SHP77 (cell line): ENCODE measurements around the gene EPHB6.

Experiments used
- DNase-seq, 2 experiments: peaks; one replicate each; lab custom pipeline; 2025; lab: John Stamatoyannopoulos, UW

The EPHB6 gene

DNA sequence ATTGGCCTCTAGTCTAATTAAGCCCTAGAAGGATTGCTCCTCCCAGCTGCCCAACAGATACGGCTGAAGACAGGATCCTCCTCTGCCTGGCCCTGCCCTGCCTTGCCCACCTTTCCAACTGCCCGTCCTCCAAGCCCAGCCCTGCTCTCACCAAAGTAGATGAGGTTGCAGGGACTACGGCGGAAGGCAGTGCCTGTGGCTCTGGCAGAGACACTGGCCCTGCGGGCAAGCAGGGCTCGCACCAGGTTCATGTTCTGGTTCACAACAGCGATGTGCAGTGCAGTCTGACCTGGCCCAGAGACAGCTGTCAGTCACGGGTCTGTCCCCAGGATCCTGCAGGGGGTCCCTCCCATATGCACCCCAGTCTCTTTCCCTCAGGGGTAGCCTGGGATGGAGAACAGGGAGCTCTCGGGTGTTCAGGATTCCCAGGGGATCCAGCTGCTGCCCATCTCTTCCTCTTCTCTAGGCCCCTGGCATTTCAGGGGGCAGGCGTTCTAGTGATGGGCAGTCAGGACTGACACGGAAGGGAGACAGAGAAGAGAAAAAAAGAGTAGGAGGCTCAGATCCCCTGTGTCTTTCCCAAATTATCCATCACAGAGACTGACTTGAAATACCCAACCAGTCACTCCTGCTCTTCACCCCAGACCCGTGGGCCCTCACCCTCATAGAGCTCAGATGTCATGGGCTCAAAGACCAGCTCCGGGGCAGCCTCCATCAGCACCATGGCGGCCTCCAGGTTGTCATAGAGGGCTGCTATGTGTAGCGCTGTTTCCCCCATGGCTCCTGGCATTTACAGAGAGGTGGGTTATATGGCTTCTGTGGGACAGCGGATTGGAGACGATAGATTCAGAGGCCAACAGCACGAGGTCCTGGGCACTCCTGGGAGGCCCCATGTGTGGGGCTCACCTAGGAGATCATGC, 22.4 kb downstream of the EPHB6 start:
- no peak for DNase-seq

DNA sequence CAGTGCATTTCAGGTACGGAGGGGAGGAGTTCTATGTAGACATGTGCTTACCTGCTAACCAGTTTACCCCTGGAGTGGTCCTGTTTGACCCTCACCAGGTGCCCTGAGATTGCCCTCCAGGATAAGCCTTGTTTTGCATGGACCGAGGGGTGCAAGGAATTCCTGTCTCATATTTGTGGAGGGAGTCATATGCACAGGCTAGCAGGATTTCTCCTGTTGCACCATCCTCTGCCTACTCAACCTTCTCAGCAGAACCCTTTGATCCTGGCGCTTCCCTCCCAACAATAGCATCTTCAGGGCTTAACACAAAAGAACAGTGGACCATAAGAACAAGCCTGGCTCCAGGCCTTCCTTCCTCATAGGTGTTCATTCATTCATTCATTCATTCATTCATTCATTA, 23.4 kb downstream of the EPHB6 start:
- no peak for DNase-seq

DNA sequence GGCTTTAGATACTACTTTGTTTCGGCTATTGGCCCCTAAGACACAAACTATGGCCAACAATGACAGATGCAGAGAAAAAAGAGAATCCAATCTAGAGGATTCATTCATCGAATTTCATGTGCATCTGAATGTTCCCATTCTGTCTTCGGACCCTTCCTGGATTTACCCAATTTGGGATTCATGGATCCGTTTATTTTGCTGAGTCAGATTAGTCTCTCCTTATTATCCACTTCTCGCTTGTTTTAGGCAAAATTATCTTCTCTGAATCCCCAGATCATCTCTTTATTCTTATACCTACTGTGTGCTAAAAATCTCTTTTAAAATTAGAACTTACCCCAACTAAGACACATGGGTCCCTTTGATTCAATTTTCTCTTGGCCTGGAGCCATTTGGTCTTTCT, 24.2 kb downstream of the EPHB6 start:
- DNase-seq: no peak

DNA sequence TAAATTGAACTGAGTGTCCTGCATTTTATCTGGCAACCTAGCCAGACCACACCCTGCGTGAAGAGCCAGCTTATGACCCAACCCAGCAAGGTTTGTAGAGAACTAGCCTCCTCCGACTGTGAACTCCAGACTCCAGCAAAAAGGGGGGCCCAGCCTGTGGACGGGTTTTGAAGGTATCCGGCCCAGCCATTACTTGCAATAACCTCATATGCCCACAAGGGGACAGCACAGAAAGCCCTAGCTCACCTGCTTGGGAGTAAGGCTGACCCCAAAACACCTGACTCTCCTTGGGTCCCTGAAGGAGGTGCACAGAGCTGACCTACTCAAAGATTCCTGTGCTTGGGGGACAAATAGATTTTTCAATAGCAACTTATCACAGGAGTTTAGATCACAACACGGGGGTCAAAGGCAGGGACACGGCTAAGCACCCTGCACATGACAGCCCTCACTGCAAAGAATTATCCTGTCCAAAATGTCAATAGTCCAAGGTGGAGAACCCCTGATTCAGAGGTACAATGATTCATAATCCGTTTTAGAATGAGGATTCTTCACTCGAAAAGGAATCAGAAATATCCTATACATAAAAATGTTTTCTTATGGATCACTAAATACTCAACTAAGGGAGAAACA, 26.1 kb downstream of the EPHB6 start:
- DNase-seq: no peak

DNA sequence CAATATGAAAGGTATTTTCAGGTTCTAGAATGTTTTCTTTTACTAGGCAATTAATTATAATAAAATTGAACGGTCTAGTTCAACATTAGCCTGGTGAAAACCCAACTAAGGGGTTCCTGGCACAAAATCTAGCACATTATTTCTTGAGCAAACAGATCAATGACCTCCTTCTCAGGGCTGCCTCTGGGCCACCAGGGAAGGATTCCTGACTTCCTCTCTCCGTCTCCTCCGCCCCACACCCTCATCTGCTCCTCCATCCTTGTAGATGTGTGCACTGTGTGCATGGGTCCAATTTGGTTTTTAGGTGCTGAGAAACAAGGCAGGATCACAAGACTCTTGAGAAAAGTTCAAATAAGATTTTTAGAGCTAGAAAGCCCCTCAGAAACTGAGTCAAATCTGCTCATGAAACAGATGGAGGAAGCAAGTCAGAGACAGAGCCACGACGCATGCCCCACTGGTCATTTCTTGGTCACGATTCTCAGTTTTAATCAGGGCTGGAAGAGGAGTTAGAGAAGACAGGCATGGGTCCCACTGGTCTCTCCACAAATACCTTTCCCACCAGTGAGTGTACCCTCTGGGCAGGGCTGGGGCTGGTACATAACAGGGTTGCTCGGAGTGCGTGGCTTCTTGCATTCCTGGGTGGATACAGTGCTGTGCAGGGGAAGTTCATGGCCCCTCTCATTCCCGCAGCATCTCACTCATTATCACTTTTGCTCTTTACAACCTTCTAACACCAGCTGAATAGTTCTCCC, 26.9 kb downstream of the EPHB6 start:
- DNase-seq: no peak

DNA sequence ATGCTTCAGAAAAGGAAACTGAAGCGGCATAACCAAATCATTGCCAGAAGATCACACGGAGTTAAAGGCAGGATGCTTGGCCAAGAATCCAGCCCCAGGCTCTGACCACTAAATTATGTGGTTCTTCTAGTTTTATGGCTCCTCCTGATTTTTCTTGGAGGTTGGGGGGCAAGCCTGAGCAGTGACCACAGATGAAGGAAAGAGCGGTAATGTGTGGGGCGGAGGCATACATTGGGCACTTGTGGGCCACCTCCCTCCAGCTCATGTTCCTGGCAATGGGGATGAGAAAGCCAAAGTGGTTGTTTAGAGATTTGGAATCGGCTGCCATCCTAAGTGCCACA, 27.4 kb downstream of the EPHB6 start:
- DNase-seq: no peak

DNA sequence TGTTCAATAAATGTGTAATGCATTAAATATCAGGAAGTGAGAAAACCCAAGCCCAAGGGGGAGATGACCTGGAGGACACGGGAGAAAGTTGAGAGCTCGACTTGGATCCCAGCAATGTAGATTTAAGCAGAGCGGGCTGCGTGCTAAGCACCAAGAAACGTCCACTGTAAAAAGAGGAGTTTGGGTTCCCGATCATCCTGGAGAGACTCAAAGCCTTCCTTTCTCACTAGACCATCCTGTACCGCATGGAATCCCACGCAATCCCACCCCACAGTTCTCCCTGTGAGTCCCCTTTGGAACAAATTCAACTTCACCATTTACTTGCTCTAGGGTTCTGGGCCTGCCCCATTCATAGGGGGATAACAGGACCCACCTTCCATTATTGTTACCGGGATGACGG, 28.3 kb downstream of the EPHB6 start:
- no peak for DNase-seq

DNA sequence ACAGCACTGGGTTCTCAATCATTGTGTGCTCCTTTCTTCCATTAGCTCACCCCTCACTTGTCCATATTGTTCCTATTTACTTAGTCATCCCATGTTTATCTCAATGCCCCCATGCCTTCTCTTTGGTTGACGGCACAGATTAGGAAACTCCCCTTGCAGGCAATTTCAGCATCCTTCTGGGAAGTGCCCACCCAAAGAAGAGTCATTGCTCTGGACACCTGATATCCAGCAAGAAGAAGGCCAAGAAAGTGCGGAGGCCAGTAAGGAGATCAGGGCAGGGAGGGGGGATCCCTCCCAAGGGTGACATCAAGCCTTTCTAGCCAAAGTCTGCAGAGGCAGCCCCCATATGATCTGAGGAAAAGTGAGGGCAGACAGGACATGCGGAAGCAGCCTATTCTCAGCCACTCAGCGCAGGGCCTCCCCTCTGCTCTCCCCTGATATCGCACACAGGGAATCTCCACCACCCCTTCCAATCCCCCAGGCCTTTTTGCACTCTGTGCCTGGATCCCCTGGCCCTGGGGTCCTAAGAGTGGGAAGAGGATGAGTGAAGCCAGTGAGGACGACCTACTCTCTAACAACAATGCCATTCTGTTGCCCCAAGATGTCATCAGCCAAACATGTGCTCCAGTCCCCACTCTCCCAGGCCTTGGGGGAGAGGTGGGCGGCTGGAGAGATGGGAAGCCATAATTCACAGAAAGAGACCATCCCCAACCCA, 28.9 kb downstream of the EPHB6 start:
- no peak for DNase-seq

DNA sequence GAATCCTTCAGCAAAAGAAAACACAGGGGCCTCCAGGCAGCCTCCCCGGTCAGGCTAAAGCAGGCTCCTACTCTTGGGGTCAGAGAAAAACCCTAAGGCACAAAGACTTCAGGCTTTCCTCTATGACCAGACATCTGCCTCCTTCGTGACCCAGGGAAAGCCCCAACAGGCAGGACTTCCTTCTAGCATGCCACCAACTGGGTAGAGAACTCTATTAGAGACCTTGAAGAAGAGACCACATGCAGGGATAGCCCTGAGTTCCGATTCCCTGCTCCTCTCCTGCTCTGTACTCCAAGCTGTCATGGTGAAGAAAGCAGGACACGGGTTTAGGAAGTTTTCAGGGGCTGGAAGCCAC, 29.4 kb downstream of the EPHB6 start:
- no peak for DNase-seq

DNA sequence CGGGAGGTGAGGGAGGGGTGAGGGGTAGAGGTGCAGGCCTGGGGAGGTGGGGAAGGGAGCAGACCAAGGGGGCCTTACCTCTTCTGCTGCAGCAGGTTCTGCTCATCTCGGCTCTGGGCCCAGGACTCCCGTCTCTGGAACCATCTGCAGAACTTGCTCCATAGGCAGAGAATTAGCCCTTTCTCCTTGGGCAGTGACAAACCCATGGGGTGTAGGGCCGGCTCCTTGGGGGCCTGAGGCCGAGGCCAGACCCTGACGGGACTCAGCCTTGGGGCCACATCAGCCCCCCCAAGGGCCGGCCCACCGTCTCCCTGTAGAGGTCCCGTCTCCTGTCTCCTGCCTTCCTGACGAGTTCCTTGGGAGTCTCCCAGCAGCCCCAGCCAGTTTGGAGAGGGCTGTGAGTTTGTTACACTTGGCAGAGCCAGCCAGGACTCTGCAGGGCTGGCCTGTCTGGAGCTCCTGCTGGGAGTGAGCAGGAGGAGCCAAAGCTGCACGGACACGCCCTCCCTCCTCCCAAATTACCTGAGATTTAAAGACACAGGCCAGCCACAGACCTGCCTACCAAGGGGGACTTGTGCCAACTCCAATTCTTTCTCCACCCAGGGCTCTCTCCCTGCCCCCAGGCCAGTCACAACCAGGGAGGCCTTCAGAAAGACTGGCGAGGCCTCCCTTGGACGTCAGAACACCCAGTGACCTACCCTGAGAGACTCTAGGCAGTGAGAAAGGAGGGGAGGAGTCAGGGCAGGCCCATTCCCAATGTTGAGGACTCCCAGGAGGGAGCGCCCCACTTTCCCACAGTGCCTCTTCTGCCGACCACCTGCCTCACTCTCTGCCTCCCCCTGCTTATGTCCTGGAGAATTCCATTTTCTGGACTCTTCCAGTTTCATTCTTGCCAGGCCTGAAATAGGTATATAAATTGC, 30.7 kb downstream of the EPHB6 start, which contains the start of gene TRPV6:
Gene TRPV6, minus strand, starts transcription at position 435 of the 920 bp plus-strand sequence.
- no peak for DNase-seq

DNA sequence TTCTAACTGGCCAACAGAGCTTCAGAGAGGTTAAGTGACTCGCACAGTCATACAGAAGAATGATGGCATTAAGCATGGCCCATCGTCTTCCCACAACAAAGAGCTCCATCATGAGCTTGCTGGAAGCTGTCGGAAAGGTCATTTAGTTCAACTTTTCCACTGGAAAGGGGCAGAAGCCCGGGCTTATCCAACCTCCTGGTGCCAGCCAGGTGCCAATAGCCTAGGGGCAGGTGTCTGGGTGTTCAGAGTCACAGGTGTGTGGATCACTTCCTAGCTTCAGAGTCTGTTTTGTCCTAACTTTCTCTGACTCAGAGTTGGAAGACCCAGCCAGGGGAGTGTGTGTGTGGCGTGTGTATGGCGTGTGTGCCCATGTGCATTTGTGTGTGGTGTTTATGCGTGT, 32.0 kb downstream of the EPHB6 start:
- no peak for DNase-seq

DNA sequence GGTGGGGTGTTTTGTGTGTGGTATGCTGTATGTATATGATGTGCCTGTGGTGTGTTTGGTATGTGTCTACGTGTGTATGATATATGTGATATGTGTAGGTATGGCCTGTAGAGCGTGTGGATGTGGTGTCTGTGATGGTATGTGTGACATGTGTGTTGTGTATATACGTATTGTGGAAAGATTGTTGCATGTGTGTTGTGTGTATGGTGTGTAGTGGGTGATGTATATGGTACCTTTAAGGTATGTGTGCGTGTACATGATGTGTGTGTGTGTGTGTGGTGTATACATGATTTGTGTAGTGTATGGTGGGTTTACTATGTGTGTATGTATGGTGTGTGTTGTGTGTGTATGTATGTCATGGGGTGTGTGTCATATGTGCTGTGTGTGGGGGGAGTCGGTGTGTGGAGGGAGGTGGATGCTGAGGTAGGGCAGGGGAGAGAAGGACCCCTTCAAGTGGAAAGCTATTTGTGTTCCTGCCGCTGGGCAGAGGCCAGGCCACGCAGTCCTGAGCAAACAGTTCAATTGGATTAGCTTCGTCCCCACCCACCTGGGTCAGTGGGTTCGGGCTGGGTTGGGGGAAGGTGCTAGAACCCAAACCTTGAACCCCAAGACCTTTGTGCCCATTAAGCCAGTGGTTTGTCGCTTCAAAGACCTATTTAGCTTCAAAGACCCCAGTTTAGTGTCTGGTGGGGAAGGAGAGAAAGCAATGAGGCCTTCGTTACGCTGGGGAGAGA, 32.6 kb downstream of the EPHB6 start:
- no peak for DNase-seq

DNA sequence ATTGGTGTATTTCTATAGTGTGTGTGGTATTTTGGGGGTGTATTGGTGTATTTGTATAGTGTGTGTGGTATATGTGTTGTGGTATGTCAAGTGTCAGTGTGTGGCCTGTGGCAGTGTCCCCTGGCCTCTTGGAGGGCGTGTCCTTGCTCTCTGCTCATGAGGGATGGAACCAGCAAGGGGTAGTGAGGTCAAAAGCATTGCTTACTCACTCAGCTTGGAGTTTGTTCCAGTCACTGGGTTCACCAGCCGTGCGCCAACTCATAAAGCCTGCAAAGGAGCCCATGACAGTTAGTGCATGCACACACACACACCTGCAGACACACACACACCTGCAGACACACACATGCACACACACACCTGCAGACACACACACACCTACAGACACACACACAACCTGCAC, 34.9 kb downstream of the EPHB6 start:
- DNase-seq: no peak

DNA sequence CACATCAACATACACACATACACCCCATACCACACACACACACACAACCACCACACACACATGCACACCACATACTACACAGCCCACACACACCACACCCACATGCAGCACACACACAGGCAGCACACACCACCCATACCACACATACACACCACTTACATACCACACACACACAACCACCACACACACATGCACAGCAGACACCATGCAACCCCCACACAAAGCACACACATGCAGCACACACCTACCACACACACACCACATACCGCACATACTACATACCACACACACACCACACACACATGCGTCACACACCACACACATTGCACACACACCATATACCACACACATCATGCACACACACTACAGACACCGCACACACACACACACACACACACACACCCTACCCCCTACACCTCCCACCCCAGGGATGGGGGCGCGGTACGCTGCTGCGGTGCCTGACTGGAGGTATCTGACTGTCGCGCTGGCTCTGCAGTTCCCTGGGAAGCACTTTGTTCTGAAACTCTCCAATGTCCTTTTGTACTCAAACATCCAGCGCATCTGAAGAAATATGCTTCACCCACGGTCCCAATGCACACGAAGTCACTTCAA, 36.1 kb downstream of the EPHB6 start:
- no peak for DNase-seq

DNA sequence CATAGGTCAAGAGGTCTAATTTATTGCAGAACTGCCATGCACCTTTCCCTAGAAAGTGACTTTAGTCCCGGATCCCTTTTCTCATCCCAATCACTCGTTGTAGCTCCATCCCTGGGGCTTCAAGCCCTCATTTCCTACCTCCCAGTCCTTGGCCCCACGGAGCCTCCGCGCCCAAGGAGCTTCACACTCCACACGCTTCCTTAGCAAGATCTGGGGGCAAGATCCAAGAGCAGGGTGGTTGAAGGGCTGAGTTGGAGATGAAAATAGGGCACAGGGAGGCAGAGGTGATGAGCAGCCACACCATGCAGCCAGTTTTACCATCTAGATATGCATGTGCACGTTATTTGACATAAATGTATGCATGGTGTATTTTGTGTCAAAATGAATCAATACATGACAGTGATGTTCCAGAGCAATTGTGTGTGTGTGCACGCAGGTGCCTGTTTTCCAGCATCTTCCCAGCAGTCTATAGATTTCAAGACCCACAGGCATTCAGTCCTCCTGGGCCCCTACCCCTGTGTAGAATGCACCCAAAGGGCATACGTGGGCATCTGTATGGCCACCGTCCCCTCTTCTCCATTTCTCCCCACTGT, 36.7 kb downstream of the EPHB6 start:
- no peak for DNase-seq

DNA sequence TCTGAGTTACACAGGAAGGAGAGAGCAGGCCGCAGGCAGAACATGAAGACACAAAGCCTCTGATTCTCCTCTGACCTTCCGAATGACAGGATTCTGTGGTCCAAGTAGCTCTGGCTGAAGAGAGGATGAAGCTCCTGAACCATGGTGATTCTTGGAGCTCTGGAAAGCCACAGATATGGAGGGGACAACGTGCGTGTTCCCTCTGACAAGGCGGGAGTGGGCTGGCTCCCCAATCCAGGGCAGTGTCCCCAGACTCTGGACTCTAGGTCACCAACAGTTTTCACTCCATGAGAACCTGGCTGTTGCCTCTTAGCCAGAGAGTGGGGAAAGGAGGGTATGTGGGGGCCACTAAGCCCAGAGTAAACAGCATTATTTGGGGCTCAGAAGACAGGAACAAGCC, 38.1 kb downstream of the EPHB6 start:
- DNase-seq: no peak

DNA sequence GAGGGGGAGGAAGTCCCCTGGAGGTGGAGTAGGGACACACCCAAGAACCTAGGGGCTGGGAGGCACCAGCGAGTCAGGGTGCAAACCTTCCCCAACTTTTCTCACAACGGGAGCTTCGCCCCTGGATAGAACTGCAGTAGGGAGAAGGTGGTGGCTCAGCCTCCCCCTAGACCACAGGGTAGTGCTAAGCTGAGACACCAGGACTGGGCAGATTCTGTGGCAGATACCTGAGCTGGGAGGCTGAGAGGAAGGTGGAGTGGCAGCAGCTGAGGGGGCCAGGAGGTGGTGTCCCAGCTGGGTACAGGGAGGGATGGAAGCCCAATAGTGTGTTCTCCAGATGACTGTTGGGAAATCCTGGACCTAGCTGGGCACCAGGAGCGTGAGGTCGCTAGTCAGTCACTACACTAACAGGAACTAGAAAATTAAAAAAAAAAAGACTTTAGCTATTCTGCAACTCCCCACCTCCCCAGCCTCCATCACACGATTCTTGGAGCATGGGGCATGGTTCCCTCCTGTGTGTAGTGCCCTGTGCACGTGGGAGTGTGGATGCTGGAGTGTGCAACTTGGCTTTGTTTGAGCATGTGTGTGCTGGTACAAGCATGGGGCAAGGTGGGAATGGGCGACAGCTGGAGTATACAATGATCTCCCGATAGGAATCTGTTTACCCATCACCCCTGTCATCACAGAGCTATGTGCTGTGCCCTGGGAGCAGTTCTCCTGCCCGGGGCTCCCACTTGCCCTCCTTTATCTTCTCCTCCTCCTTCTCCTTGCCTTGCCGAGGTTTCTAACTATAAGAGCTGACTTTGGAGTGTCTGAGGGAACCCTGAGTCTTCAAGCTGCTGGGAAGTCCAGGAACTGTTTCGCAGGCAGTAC, 39.5 kb downstream of the EPHB6 start:
- DNase-seq: no peak

DNA sequence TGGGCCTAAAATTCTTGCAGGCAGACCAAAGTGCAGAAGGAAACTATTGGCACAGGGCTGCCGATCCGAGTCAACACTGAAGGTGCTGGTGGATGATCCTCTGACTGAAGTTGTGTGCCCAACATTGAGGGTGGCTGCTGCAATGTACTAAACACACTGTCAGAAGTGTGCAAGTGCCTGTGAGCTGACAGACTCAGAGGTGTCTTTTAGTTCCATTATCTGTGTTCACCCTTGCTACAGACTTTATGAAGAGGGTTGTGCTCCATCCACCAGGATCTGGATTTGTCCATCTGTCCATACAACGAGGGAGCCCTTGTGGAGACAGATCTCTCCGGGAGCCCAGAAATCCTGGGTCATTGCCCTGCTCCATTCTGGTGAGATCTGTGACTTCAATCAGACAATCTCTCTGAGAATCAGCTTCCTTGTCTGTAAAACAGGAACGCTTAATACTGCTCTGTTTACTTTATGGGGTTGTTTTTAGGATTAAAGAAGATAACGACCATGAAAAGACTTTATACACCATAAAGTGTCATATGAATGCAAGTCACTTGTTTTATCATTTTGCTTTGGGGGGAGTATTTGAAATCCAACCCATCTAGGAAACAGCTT, 40.2 kb downstream of the EPHB6 start:
- no peak for DNase-seq
